Neural progenitor cell (in vitro differentiated cells): Measurements from ENCODE around the gene VPS8. TPM values are rescaled to one million over a fixed set of nuclear protein-coding genes. Genes with fewer than 3 reads are reported as not detected.

Experiments used
- DNase-seq: peaks from one replicate; pipeline ENCODE4 v3.0.0-alpha.2; 2016; ENCODE audit warnings: low spot score
- H2AFZ ChIP-seq: fragments of 200-600 bp; sonication (generic); replicated peaks from 2 replicates; pipeline ENCODE4 v1.6.1; 2016; ENCODE audit warnings: antibody characterized with exemption
- H3F3A ChIP-seq: fragments of 200-600 bp; sonication (generic); 2 replicates; pipeline ENCODE4 v1.6.1; 2016; ENCODE audit warnings: antibody characterized with exemption, low read depth
- H3K27ac ChIP-seq: fragments of 200-600 bp; sonication (generic); 2 replicates; pipeline ENCODE4 v1.5.1; 2016; ENCODE audit warnings: mild to moderate bottlenecking
- H3K27me3 ChIP-seq: fragments of 200-600 bp; sonication (generic); 2 replicates; pipeline ENCODE4 v1.6.1; 2016; ENCODE audit warnings: mild to moderate bottlenecking, moderate library complexity
- H3K36me3 ChIP-seq: fragments of 200-600 bp; sonication (generic); 2 replicates; pipeline ENCODE4 v1.5.1; 2016
- H3K4me1 ChIP-seq: fragments of 200-600 bp; sonication (generic); 2 replicates; pipeline ENCODE4 v1.6.1; 2016; ENCODE audit warnings: mixed run types
- H3K4me2 ChIP-seq: fragments of 200-600 bp; sonication (generic); 2 replicates; pipeline ENCODE4 v1.6.1; 2016
- H3K4me3 ChIP-seq: fragments of 200-600 bp; sonication (generic); 2 replicates; pipeline ENCODE4 v1.5.1; 2016
- H3K79me2 ChIP-seq: fragments of 200-600 bp; sonication (generic); 2 replicates; pipeline ENCODE4 v1.6.1; 2016; ENCODE audit warnings: low read depth
- H3K9ac ChIP-seq: fragments of 200-600 bp; sonication (generic); 2 replicates; pipeline ENCODE4 v1.6.1; 2016
- H3K9me3 ChIP-seq: fragments of 200-600 bp; sonication (generic); 2 replicates; pipeline ENCODE4 v1.5.1; 2016; ENCODE audit warnings: low read depth
- H4K20me1 ChIP-seq: fragments of 200-600 bp; sonication (generic); 2 replicates; pipeline ENCODE4 v1.6.1; 2016; ENCODE audit warnings: low read depth
- H3K27ac Mint-ChIP-seq: 3 replicates; pipeline ENCODE4 v1.8.0; 2021; ENCODE audit warnings: mixed read lengths
- H3K27me3 Mint-ChIP-seq: 2 replicates; pipeline ENCODE4 v1.8.0; 2022; ENCODE audit warnings: low read depth, mild to moderate bottlenecking, inconsistent platforms, moderate library complexity, mixed read lengths; ENCODE audit not compliant: insufficient read depth
- H3K36me3 Mint-ChIP-seq: 3 replicates; pipeline ENCODE4 v1.8.0; 2021; ENCODE audit warnings: mixed read lengths
- H3K4me1 Mint-ChIP-seq: 3 replicates; pipeline ENCODE4 v1.8.0; 2021; ENCODE audit warnings: mixed read lengths
- H3K4me3 Mint-ChIP-seq: 3 replicates; pipeline ENCODE4 v1.8.0; 2021; ENCODE audit warnings: mild to moderate bottlenecking, moderate library complexity, mixed read lengths
- H3K9me3 Mint-ChIP-seq: 3 replicates; pipeline ENCODE4 v1.8.0; 2020; ENCODE audit warnings: mixed read lengths
- CTCF ChIP-seq: fragments of 200-600 bp; sonication (generic); IDR thresholded peaks from 2 replicates; pipeline ENCODE4 v1.5.1; 2017; ENCODE audit warnings: antibody characterized with exemption, mild to moderate bottlenecking
- EZH2 ChIP-seq: fragments of 200-600 bp; sonication (generic); IDR thresholded peaks from 2 replicates; pipeline ENCODE4 v1.6.1; 2017; ENCODE audit warnings: antibody characterized with exemption, mild to moderate bottlenecking, moderate library complexity
- EZH2phosphoT487 ChIP-seq: fragments of 200-600 bp; sonication (generic); IDR thresholded peaks from 2 replicates; pipeline ENCODE4 v1.6.1; 2017; ENCODE audit warnings: antibody characterized with exemption
- total RNA-seq: library from RNA; depleted of rRNA; stranded (reverse); fragments of >200 nt; gene quantifications from 2 replicates; pipeline ENCODE4 v1.2.3, GENCODE V29; 2015; ENCODE audit warnings: low replicate concordance

Gene VPS8
- total RNA-seq, 1 donor from 2014 or later: 93.1 TPM

- Mint-ChIP-seq H3K4me3 (no peak overlapping the region), H3K4me1 (no peaks in the 10 kb centered on the region), H3K27ac (no peak overlapping the region), H3K27me3 (no peaks in the 10 kb centered on the region), H3K9me3 (no peaks in the 10 kb centered on the region), H3K36me3 (peaks cover 2% of the 10 kb centered on the region)
- TF ChIP-seq EZH2phosphoT487: no peak
- TF ChIP-seq EZH2: no peak
- no peak for TF ChIP-seq CTCF
- Histone ChIP-seq H4K20me1 (no peaks in the 10 kb centered on the region), H3K79me2 (no peaks in the 10 kb centered on the region), H3K9ac (no peak overlapping the region), H3K27me3 (no peaks in the 10 kb centered on the region), H3K9me3 (no peaks in the 10 kb centered on the region), H3F3A (no peaks in the 10 kb centered on the region), H3K27ac (no peak overlapping the region), H2AFZ (no peak overlapping the region), H3K4me1 (no peaks in the 10 kb centered on the region), H3K36me3 (no peaks in the 10 kb centered on the region), H3K4me3 (no peak overlapping the region), H3K4me2 (no peak overlapping the region)
- no peak for DNase-seq
These were observed 13.3 kb downstream of the VPS8 start for GRCh38 chr3:184825121-184825820.

- H3K27ac ChIP-seq: no peak overlapping the region
- no peaks in the 10 kb centered on the region for H3K4me1 ChIP-seq
- Mint-ChIP-seq H3K4me1 (no peaks in the 10 kb centered on the region), H3K27me3 (no peaks in the 10 kb centered on the region), H3K36me3 (peaks cover 5% of the 10 kb centered on the region), H3K4me3 (no peak overlapping the region), H3K9me3 (no peaks in the 10 kb centered on the region), H3K27ac (no peak overlapping the region)
- H2AFZ ChIP-seq: no peak overlapping the region
- no peaks in the 10 kb centered on the region for H3F3A ChIP-seq
- H3K9ac ChIP-seq: no peak overlapping the region
- no peak for DNase-seq
- TF ChIP-seq EZH2 (no peak), CTCF (no peak), EZH2phosphoT487 (no peak)
- H4K20me1 ChIP-seq: no peaks in the 10 kb centered on the region
- H3K27me3 ChIP-seq: no peaks in the 10 kb centered on the region
- no peak overlapping the region for H3K4me2 ChIP-seq
- peaks cover 5% of the 10 kb centered on the region for H3K36me3 ChIP-seq
- H3K4me3 ChIP-seq: no peak overlapping the region
- H3K79me2 ChIP-seq: no peaks in the 10 kb centered on the region
- H3K9me3 ChIP-seq: no peaks in the 10 kb centered on the region
These were observed 15.6 kb downstream of the VPS8 start for GRCh38 chr3:184827572-184827971.

GRCh38 chr3:184832044-184832443 is 20.1 kb downstream of the VPS8 start:
- Histone ChIP-seq H3K27me3 (no peaks in the 10 kb centered on the region), H4K20me1 (no peaks in the 10 kb centered on the region), H3K4me1 (no peaks in the 10 kb centered on the region), H3K9ac (no peak overlapping the region), H3K36me3 (peaks cover 6% of the 10 kb centered on the region), H3K9me3 (no peaks in the 10 kb centered on the region), H3K4me3 (no peak overlapping the region), H3K27ac (no peak overlapping the region), H3K79me2 (no peaks in the 10 kb centered on the region), H3K4me2 (no peak overlapping the region), H2AFZ (no peak overlapping the region), H3F3A (no peaks in the 10 kb centered on the region)
- peaks cover 18% of the 10 kb centered on the region for H3K36me3 Mint-ChIP-seq
- no peaks in the 10 kb centered on the region for H3K27me3 Mint-ChIP-seq
- H3K27ac Mint-ChIP-seq: no peak overlapping the region
- no peak for DNase-seq
- no peaks in the 10 kb centered on the region for H3K4me1 Mint-ChIP-seq
- H3K9me3 Mint-ChIP-seq: no peaks in the 10 kb centered on the region
- TF ChIP-seq EZH2: no peak
- TF ChIP-seq CTCF: no peak
- no peak for TF ChIP-seq EZH2phosphoT487
- no peak overlapping the region for H3K4me3 Mint-ChIP-seq
